HG03039 (cell line): ENCODE measurements around the gene DPYD.
"Not testable (repeated sequence)": the region's sequence is repeated elsewhere in the genome, so short reads cannot be mapped to it uniquely, and the experiment has no call there.

Source experiments
- ATAC-seq: cut with Tn5 transposase; IDR thresholded peaks from one replicate; pipeline ENCODE4 v1.9.1; 2021; ENCODE audit warnings: mild to moderate bottlenecking, moderate library complexity; ENCODE audit not compliant: unreplicated experiment

DPYD gene

DNA sequence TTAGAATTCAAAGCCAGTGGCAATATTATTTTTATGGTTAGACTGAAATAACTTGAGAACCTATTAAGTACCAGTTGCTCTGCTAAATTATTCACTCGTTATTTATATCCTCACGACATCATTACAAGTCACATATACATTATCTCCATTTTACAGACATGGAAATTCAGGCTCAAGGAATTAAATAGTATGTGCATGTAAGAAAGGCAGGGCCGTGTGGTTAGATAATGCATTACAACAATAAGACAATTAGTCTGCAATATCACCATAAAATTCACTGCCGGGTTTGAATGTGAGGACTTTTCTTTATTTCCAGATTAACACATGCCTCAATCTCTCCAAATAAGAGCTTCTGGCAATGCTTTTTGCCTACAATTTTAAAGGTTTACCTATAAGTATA, 675.8 kb downstream of the DPYD start:
- no peak for ATAC-seq

DNA sequence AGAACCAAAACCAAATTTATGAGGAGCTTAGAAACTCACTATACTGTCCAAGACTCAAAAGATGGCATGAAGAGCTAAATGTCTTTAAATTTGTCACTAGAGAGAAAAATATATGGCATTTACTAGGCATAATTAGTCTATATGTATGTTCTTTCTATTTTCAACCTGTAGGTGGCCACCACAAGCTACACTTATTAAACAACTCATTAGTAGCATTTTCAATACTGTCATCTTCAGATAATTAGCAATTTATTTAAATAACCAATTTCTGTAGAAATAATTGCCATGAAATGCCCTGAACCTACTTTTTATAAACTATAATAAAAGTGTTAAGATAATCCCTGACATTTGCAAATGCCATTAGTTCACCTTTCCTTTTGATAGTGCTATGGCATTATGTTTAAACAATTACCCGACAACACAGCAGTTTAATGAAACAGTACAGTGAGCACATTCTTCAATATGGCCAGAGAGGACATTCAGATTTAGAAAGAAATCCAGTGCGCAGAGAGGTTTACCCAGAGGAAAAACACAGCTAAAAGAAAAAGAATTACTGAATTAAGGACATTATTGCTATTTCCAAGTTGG, 676.8 kb downstream of the DPYD start:
- ATAC-seq: peak; percentile 59

DNA sequence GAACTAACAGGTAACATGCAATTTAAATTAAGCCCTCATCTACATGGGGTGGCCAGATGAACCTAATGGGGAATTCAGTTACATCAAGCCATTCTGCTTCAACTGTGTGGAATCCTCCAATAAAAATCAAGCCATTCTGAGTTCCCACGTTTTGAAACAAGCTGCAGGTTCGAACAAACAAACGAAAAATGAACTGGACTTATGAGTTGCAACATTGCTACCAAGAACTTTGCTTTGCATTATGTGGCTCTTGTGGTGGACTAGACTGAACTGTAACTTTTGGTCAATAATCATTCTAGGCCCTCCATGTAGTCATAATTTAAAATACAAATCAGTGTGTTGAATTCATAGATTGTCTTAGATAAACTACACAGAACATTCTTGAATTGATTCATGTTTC, 682.0 kb downstream of the DPYD start:
- no peak for ATAC-seq

DNA sequence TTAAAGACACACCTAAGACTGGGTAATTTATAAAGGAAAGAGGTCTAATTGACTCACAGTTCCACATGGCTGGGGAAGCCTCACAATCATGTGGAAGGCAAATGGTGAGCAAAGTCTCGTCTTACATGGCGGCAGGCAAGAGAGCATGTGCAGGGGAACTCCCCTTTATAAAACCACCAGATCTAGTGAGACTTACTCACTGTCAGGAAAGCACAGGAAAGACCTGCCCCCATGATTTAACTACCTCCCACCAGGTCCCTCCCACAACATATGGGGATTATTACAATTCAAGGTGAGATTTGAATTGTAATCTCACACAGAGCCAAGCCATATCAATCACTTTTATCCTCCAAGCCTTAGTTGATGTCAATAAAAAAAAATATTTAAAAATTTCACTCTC, 689.5 kb downstream of the DPYD start:
- not testable (repeated sequence) for ATAC-seq

DNA sequence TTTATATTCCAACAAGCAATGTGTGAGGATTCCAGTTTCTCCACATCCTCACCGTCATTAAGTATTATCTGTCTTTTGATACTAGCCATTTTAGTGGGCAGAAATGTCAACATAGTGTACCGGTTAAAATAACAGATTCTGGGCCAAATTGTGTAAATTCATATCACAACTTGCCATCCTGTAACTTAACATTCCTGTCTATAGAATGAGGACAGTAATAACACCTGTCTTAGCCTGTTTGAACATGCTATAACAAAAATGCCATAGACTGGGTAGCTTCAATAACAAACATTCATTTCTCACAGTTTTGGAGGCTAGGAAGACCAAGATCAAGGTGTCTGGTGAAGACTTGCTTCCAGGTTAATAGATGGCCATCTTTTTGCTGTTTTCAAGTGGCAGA, 708.2 kb downstream of the DPYD start:
- ATAC-seq: no peak

DNA sequence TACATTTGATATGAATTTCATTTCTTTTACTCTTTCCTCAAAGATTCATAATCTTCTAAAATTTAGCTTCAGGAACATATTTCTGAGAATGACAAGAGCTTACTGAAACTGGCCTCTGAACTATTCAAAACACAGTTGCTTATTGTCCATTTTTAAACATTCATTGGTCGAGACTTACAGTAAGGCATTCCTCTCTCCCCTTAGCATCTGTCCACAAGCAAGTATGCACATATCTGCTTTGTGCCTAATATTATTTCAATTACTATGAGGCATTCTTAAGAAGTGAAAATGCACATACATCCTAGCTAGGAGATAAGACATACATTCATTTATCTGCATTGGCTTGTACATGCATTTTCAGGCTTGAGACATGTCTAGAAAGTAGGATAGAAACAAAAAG, 710.5 kb downstream of the DPYD start:
- ATAC-seq: no peak

DNA sequence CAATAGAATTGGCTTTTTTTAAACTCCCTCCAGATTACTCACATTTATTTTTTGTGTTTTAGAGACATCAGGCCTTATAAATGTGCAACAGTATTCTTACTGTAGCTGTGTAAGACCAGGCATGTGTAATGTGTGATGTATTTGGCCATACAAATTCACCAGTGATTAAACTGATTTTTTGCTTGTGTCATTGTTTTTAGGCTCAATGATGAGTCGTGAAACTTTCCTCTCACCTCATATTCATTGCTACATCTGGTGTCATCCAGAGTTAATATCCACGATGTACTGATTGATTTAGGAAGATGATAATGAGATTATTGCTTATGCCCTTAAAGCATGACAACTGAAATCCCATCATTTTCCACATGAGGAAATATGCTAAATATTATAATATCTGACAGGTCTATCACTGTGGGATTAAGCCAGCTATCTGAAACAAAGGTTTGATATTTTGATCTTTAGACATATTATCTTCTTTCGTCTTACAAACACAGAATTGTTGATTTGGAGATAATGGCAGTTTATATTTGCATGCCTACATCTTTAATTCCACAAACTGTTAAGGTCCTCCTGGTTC, 711.4 kb downstream of the DPYD start:
- ATAC-seq: no peak

DNA sequence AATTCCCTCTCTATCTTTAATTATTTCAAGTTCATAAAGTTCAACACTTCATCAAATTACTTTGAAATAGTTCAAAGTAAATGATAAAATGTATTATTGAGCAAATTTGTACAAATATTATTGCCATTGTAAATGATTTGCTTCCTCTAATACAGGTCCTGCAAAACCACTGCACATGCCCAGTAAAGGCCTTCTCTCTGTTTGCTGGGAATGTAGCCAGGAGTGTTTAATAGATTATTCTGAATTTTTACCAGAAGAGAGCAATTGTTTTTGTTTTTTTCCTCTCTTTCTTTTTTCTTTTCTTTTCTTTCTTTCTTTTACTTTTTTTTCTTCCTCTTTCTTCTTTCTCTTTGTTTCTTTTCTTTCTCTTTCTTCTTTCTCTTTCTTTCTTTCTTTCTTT, 713.0 kb downstream of the DPYD start:
- ATAC-seq: no peak

DNA sequence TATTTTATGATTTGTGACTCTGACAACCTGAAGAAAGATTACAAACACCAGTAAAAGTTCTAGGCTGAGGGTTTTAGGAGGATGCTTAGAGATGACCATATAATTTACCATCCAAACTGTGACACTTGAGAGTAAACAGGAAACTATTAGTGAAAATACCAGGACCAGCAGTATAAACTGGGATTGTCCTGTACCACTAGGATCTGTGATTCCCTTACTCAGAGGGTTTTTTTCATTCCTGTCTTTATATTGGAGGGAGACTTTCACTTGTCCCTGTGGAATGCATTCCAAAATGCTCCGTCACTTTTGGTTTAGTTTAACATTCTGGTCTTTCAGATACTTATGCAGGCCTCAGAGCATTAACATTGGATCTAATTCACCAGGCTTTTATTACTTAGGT, 716.4 kb downstream of the DPYD start:
- no peak for ATAC-seq

DNA sequence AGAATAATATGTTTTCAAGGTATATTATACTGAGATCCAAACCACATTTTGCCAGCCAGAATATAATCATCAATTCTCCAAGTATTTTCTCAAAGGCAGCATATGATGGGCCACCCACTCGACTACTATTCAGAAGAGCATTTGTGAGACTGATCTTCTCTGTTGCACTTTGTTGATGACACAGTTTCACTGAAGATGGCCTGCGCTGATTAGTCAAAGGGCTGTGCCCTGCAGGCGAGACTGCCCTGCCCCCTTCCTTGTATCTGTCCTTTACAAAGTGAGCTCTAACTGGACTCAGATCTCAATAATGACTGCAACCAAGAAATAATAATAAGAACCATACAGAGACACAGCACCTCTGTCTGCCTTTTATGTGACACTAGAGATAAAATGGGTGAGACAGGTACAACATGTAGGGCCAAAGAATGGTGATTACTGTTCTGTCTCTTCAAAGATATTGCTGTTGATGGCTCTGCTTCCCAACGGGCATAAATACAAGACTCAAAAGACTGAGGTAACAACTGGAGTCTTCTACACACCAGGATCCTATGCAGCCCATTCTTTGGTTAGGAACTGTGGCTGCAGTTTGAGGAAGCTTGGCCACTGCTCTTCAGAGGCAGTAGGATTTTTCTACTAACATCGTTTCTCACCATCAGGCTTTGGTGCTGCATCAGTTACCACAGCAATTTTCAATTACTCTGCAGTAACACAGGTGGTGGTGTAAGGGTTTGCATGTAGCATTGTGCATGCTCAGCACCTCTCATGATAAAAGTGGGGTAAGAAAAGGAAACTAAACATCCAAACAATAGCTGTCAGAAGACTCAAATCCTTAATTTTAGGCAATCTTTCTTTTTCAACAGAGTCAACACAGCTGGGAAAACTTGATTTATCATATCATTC, 718.1 kb downstream of the DPYD start:
- no peak for ATAC-seq

DNA sequence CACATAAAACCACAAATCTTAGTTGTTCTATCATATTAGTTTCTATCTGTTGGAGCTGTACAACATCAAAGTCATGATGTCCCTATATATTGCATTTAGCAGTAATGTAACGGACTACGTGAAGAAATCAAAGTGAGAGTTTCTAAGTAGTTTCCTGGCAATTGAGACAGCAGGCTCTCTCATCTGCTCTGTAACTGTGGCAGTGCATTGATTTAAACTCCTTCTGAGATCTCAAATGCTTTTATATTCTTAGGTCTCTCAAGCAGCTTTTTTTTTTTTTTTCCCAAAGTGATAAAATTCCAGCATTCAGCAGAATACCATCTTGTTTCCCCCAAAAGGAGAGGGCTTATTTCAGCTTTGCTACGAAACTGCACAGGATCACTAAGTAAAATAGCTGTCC, 719.2 kb downstream of the DPYD start:
- no peak for ATAC-seq

DNA sequence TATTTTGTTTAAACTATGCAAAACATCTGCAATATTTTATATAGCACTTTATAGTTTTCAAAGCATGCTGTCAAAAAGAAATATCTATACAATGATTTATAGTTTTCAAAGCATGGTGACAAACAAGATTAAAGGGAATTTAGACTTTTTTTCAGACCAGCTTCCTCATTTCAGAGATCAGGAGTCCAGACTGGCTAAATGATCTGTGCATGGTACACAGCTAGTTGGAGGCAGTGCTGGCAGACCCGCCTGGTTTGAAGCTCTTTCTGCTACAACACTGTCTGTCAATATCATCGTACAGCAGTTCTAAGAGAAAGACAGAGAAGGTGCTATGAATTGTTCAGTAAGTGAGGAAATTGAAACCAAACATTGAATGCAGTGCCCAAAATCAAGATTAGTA, 720.2 kb downstream of the DPYD start:
- ATAC-seq: no peak

DNA sequence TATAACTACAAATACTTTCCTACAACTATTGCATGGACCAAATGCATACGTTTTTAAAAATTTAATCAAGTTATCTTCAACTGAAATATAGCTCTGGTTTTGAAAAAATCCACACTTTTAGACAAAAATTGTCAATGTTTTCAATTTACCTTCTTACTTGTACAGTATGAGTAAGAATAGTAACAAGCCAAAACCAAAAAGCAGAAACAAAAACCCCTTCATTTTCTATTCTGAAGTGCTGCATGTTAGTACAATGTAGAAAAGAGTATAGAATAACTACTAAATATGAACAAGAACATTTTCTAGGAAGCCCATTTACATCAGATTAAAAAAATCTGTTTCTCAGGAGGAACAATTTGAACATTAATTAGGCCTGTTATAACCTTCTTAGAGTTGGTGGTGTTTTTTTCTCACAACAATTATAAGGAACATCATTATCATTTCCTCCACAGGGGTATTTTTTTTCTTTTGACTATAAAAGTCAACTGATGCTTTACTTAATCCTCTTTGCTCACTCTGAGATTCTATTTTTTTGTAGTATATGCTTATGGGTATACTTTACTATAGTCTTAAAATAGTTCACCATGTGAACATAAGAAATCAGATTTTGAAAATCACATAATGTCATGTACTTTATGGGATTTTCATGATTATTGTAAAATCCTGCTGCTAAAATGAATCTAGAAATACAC, 723.9 kb downstream of the DPYD start:
- peak; percentile 58 for ATAC-seq

DNA sequence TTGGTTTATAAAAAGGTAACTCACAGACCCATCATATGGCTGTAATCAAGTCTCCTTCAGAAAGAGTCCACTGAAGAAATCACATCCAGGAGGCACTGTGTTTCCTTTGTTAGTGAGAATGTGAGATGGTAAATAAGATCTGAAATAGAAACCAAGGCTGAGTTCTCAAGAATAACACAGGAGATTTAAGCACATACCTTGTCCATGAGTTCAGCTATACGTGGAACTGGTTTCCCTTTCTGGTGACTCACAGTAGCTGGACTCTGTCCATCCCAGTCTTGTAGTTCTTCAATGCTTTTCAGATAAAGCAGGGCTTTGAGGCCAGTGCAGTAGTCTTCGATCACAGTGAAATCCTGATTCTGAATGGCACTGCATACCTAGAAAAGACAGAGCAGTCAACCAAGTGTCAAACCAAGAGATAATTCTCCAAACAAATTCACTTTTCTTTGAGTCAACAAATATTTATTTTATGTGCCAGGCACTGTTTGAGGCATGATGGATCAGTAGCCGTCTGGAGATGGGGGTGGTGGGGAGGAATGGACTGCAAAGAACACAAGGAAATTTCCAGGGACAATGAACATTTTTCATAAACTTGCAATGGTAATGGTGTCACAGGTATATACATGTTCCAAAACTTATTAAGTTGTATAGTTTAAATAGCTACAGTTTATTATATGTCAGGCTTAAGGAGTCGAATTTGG, 727.8 kb downstream of the DPYD start:
- ATAC-seq: no peak

DNA sequence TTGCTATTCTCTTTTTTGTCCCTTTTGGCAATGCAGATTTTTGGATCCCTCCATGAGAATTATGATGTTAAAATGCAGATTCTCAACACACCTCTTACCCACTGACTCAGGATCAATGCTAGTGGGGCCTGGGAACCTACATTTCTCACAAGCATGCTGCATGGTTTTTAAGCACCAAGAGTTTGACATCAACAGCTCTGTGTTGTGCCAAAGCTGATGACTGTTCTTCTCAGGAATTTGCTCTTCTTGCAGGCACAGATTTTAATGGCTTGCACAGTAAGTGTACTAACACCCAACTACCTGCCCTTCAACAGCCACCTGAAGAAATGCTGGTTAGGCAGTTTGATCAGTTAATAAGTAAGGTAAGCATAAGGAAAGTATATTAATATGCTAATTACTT, 730.5 kb downstream of the DPYD start:
- no peak for ATAC-seq

DNA sequence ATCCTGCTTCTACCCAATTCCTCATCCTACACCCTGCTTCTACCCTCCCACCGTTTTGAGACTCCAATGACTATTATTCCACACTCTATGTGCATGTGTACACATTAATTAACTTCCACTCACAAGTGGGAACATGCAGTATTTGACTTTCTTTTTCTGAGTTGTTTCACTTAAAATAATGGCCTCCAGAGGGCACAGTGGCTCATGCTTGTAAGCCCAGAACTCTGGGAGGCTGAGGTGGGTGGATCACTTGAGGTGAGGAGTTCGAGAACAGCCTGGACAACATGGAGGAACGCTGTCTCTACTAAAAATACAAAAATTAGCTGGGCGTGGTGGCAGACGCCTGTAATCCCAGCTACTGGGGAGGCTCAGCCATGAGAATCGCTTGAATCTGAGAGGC, 734.5 kb downstream of the DPYD start:
- ATAC-seq: no peak

DNA sequence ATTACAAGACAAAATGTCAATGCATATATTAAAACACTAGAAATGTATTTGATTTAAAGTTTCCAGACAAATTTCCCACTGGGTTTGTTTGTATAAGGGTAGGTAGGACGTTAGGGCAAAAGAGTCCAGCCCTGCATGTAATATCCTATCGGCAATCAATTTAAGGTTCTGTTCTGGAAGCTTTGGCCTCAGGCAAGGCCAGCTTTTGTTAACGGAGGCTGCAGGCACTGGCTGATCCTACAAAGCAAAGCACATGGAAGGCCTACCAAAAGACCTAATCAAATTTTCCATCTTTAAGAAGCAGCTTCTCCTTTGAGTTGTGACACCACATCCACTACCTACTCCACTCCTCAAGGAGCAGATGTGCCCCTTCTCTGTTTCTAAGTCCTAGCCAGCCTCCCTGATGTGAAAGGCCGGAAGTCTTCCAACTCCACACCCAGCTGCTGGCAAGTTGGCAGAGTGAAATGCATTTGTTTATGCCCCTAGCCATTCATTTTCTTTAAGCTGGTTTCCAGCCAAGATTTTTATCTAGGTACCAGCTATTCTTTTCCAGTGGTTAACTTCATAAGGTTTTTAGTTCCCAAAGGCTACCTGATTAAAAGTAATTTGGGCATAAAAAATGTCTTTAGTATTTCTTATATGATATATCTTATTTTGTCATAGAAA, 746.7 kb downstream of the DPYD start:
- no peak for ATAC-seq

DNA sequence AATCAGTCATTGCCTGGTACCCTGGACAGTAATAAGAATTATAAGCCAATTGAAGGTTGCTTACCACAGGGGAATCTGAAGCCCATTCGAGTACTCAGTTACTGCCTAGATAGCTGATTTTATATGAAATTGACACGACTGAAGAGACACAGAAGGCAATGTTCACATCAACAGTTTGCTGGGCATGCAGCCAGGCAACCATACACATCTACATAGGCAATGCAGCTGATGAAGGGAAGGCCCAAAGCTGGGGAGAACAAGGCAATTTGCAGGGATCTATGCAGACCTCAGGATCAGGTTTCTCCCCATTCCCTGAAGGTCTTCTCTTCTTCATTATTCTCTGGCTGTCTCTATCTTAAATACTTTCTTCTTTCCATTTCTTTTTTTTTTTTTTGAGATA, 750.5 kb downstream of the DPYD start:
- ATAC-seq: no peak

DNA sequence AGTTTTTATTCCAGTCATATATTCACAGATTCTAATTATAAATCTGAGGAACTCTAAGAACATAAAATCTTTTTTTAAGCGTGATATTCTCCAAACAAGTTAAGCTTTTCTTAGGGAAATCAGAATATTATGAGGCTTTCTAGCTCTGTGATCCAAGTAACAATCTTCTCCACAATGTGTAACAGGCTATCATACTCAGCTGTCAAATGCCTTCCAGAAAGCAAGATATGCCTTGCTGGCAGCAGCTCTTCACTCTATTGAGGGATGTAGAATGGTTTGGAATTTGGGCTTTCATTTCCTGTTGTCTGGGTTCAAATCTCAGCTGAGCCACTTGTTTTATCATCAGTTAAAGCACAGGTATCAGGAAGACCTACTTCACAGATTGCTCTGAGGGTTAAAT, 752.8 kb downstream of the DPYD start:
- ATAC-seq: no peak

DNA sequence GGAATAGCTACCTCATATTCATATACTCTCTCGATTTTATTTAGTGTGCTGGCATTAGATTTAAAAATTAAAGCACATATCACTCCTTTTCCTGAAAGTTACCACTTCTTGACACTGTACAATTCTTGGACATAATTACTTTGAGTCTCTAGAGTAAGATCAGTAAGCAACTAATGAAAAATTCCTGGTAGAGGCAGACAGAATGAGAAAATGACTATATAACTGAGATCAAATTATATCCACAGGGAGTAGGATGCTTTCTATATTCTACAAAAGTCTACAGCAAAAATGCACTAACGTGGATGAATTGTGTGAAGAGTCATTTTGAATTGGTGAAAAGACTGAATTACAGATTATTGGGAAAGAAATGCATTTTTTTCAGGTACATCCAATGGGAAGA, 753.6 kb downstream of the DPYD start:
- no peak for ATAC-seq

DNA sequence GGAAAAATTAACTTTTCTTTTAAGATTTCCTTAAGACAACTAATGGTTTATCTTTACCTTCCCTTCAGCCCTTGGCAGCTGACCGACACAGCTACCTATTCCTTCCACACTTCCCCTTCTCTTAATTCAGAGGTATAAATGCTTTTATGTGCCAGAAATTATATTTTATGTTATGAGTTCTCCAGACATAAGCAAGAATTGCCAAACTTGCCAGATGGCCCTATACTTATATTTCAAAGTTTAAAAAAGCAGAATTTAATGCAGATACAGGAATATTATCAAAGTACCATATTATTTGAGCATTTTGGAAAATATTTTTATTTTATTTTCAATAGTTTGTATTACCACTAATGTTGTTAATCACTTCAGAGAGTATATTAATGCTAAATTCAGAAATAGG, 754.2 kb downstream of the DPYD start:
- no peak for ATAC-seq
